ENCODE measurements around the gene H2BW2. TPM values are rescaled to one million over a fixed set of nuclear protein-coding genes. Genes with fewer than 3 reads are reported as not detected.
"Not testable (repeated sequence)": the region's sequence is repeated elsewhere in the genome, so short reads cannot be mapped to it uniquely, and the experiment has no call there.

Gene H2BW2
- total and polyA plus RNA-seq, 3 donors from 2014 or later, result 1.7 to 6.5 (median 5.5) TPM

GRCh38 chrX:104047171-104047570 lies 7.4 kb downstream of the H2BW2 start:
- 88 to 92% methylated on average over 3 to 13 of the region's 13 CpGs for WGBS, 2 donors
- Histone ChIP-seq H3K27ac (no peak overlapping the region), H3K27me3 (no peaks in the 10 kb centered on the region), H3K4me1 (no peaks in the 10 kb centered on the region), H3K9me3 (no peaks in the 10 kb centered on the region), H3K36me3 (ENCODE audit: low read depth, missing control alignments) (no peaks in the 10 kb centered on the region), H3K4me3 (no peak overlapping the region)
- TF ChIP-seq CTCF (IDR thresholded peaks at IDR 0.05) (no peak), POLR2A (IDR thresholded peaks at IDR 0.05) (no peak)
- no peak for DNase-seq
- intact Hi-C loops (cut with DNase I; ENCODE audit: low total_unique reads), result no loop called here

- H3K36me3 ChIP-seq (ENCODE audit: low read depth, missing control alignments); H3K4me3 ChIP-seq; DNase-seq; H3K27me3 ChIP-seq; H3K4me1 ChIP-seq; intact Hi-C loops (cut with DNase I; ENCODE audit: low total_unique reads); H3K27ac ChIP-seq; H3K9me3 ChIP-seq: not testable (repeated sequence)
- no CpG with 5 or more reads among the region's 13 CpGs for WGBS, 2 donors
Observed at GRCh38 chrX:104054956-104055355, 15.2 kb downstream of the H2BW2 start.

- H3K9me3 ChIP-seq; H3K4me1 ChIP-seq; H3K27me3 ChIP-seq; H3K27ac ChIP-seq; DNase-seq; intact Hi-C loops (cut with DNase I; ENCODE audit: low total_unique reads); H3K36me3 ChIP-seq (ENCODE audit: low read depth, missing control alignments); H3K4me3 ChIP-seq: not testable (repeated sequence)
- no CpG with 5 or more reads among the region's 18 CpGs for WGBS, 2 donors
Observed at GRCh38 chrX:104062636-104063035, 22.9 kb downstream of the H2BW2 start.

GRCh38 chrX:104075778-104076445 lies 36.2 kb downstream of the H2BW2 start, which contains the start of gene TMSB15C:
Gene TMSB15C, minus strand, starts transcription at chrX:104076236.
- H3K36me3 ChIP-seq (ENCODE audit: low read depth, missing control alignments); intact Hi-C loops (cut with DNase I; ENCODE audit: low total_unique reads); H3K9me3 ChIP-seq; H3K27ac ChIP-seq; H3K4me3 ChIP-seq; DNase-seq; H3K4me1 ChIP-seq; H3K27me3 ChIP-seq: not testable (repeated sequence)
- no CpG with 5 or more reads among the region's 46 CpGs for WGBS, 2 donors

GRCh38 chrX:104077854-104078253 lies 38.1 kb downstream of the H2BW2 start:
- no CpG with 5 or more reads among the region's 6 CpGs for whole genome bisulfite sequencing, 2 donors
- intact Hi-C loops (cut with DNase I; ENCODE audit: low total_unique reads); H3K27ac ChIP-seq; H3K27me3 ChIP-seq; H3K4me3 ChIP-seq; DNase-seq; H3K9me3 ChIP-seq; H3K36me3 ChIP-seq (ENCODE audit: low read depth, missing control alignments); H3K4me1 ChIP-seq: not testable (repeated sequence)

- Histone ChIP-seq H3K36me3 (ENCODE audit: low read depth, missing control alignments) (no peaks in the 10 kb centered on the region), H3K27ac (no peak overlapping the region), H3K27me3 (no peaks in the 10 kb centered on the region), H3K4me1 (no peaks in the 10 kb centered on the region), H3K4me3 (no peak overlapping the region), H3K9me3 (no peaks in the 10 kb centered on the region)
- intact Hi-C loops (cut with DNase I; ENCODE audit: low total_unique reads), result no loop called here
- 94% methylated on average over 4 of the region's 4 CpGs; no CpG with 5 or more reads in 1 of the 2 donors for WGBS, 2 donors
- TF ChIP-seq POLR2A (IDR thresholded peaks at IDR 0.05) (no peak), CTCF (IDR thresholded peaks at IDR 0.05) (no peak)
- no peak for DNase-seq
Observed at GRCh38 chrX:104084063-104084462, 44.3 kb downstream of the H2BW2 start.

Measured in testis (tissue), 3 donors.